PC-3 (cell line): ENCODE results near the gene VIPAS39. TPM values are rescaled to one million over a fixed set of nuclear protein-coding genes. Genes with fewer than 3 reads are reported as not detected.

ENCODE experiments used
- ATAC-seq: fragments of 200-7000 bp; cut with Tn5 transposase; 2 replicates; pipeline ENCODE4 v1.9.1; 2020; ENCODE audit warnings: mild to moderate bottlenecking, moderate library complexity
- BruUV-seq: library from RNA; stranded (reverse); fragments of 400-500 nt; replicated peaks from 2 replicates; lab custom pipeline; 2021; lab: Mats Ljungman, UMichigan
- CTCF ChIA-PET: fragments of 300-600 bp; sonication (Branson Sonifier 250); formaldehyde crosslinking; loops from one replicate; lab custom pipeline; 2022; ENCODE audit warnings: antibody characterized with exemption; lab: Charles Lee
- POLR2A ChIA-PET: fragments of 300-600 bp; sonication (Branson Sonifier 250); formaldehyde crosslinking; loops from one replicate; lab custom pipeline; 2022; ENCODE audit warnings: antibody characterized with exemption; ENCODE audit not compliant: unreplicated experiment; lab: Charles Lee
- DNase-seq: peaks from one replicate; pipeline ENCODE4 v3.0.0-alpha.2; 2015
- H2AFZ ChIP-seq: fragments of 300-600 bp; sonication (generic); 2 replicates; pipeline ENCODE4 v1.6.0; 2016; ENCODE audit warnings: antibody characterized with exemption, low read length
- H3F3A ChIP-seq: fragments of 300-600 bp; sonication (generic); one replicate; pipeline ENCODE4 v1.6.0; 2017; ENCODE audit warnings: antibody characterized with exemption, low read length, control low read depth, mild to moderate bottlenecking; ENCODE audit not compliant: unreplicated experiment
- H3K27ac ChIP-seq: fragments of 300-600 bp; sonication (generic); 2 replicates; pipeline ENCODE4 v1.5.1; 2016; ENCODE audit warnings: mild to moderate bottlenecking, low read length
- H3K27me3 ChIP-seq: fragments of 300-600 bp; sonication (generic); 2 replicates; pipeline ENCODE4 v1.6.1; 2016; ENCODE audit warnings: low read length, mixed read lengths
- H3K36me3 ChIP-seq: fragments of 300-600 bp; sonication (generic); 2 replicates; pipeline ENCODE4 v1.6.1; 2016; ENCODE audit warnings: low read depth, mixed run types, low read length, mixed read lengths
- H3K4me1 ChIP-seq: fragments of 300-600 bp; sonication (generic); 2 replicates; pipeline ENCODE4 v1.5.1; 2016; ENCODE audit warnings: low read length; ENCODE audit not compliant: insufficient read depth
- H3K4me2 ChIP-seq: fragments of 300-600 bp; sonication (generic); 2 replicates; pipeline ENCODE4 v1.6.0; 2016; ENCODE audit warnings: low read length
- H3K4me3 ChIP-seq: fragments of 300-600 bp; sonication (generic); 2 replicates; pipeline ENCODE4 v1.5.1; 2016; ENCODE audit warnings: mild to moderate bottlenecking, low read length, mixed read lengths
- H3K79me2 ChIP-seq: fragments of 300-600 bp; sonication (generic); 2 replicates; pipeline ENCODE4 v1.6.1; 2017; ENCODE audit warnings: low read length, mixed read lengths
- H3K9ac ChIP-seq: fragments of 300-600 bp; sonication (generic); 2 replicates; pipeline ENCODE4 v1.6.0; 2016; ENCODE audit warnings: mild to moderate bottlenecking, low read length
- H3K9me2 ChIP-seq: fragments of 300-600 bp; sonication (generic); replicated peaks from 2 replicates; pipeline ENCODE4 v1.6.1; 2016; ENCODE audit warnings: mixed run types, low read length, mixed read lengths
- H3K9me3 ChIP-seq: fragments of 300-600 bp; sonication (generic); 2 replicates; pipeline ENCODE4 v1.6.1; 2016; ENCODE audit warnings: low read length, mixed read lengths
- H4K20me1 ChIP-seq: fragments of 300-600 bp; sonication (generic); 2 replicates; pipeline ENCODE4 v1.6.1; 2016; ENCODE audit warnings: low read length, mixed read lengths
- CTCF ChIP-seq: fragments of 300-600 bp; sonication (generic); conservative IDR thresholded peaks from 2 replicates; pipeline ENCODE4 v1.5.1; 2017; ENCODE audit warnings: antibody characterized with exemption, low read depth, mild to moderate bottlenecking, low read length
- EZH2 ChIP-seq: fragments of 300-600 bp; sonication (generic); IDR thresholded peaks from one replicate; pipeline ENCODE4 v1.6.1; 2017; ENCODE audit warnings: antibody characterized with exemption, mild to moderate bottlenecking, low read length; ENCODE audit not compliant: unreplicated experiment
- EZH2phosphoT487 ChIP-seq: fragments of 300-600 bp; sonication (generic); IDR thresholded peaks from 2 replicates; pipeline ENCODE4 v1.6.1; 2018; ENCODE audit warnings: mild to moderate bottlenecking, antibody characterized with exemption, low read length, borderline replicate concordance
- intact Hi-C: fragments of 100-400 bp; cut with micrococcal nuclease; formaldehyde crosslinking; loops from 2 replicates; pipeline ENCODE4 v1.9.0; 2023
- total RNA-seq: library from RNA; depleted of rRNA; stranded (reverse); fragments of >200 nt; gene quantifications from 2 replicates; pipeline ENCODE4 v1.2.3, GENCODE V29; 2014

Gene VIPAS39
- total RNA-seq, 1 experiment from 2014 or later, result 20.2 TPM

DNA sequence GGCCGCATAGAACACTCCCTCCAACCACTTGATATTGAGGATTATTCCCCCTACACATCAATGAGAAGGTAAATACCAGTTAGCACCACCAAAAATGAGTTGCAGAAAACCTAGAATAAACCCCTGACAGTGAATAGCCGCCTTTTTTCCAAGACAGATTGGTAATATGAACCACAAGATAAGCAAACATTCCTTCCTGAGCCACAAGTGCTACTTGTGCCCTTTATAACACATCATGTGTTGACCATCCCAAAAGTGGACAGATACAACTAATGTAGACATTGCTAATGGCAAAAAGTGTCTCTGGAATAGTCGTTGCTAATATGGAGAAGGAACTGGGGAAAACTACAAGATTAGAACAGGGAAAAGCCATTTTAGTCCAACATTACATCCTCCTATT lies 51.3 kb downstream of the VIPAS39 start:
- H3K27me3 ChIP-seq, result no peaks in the 10 kb centered on the region
- ChIA-PET CTCF (interaction anchor here (0.6 kb wide), 1 partner anchor 87 kb away, joined by 4 read pairs; no protein-coding TSS in a partner anchor), POLR2A (no interaction called here)
- H3K79me2 ChIP-seq, result no peaks in the 10 kb centered on the region
- H3K27ac ChIP-seq, result no peak overlapping the region
- no peaks in the 10 kb centered on the region for H3K36me3 ChIP-seq
- DNase-seq, result peak; percentile 33
- no peak for TF ChIP-seq CTCF
- no peak for TF ChIP-seq EZH2
- TF ChIP-seq EZH2phosphoT487, result no peak
- H3K4me2 ChIP-seq, result no peak overlapping the region
- no peaks in the 10 kb centered on the region for H3F3A ChIP-seq
- peaks cover 7% of the 10 kb centered on the region for H3K4me1 ChIP-seq
- H3K9me3 ChIP-seq, result no peaks in the 10 kb centered on the region
- peak; percentile 48 for ATAC-seq
- H3K9ac ChIP-seq, result no peak overlapping the region
- no peaks in the 10 kb centered on the region for H4K20me1 ChIP-seq
- no TSS peak for BruUV-seq
- H3K4me3 ChIP-seq, result no peak overlapping the region
- intact Hi-C loops, result no loop called here
- H3K9me2 ChIP-seq, result no peaks in the 10 kb centered on the region
- no peak overlapping the region for H2AFZ ChIP-seq

DNA sequence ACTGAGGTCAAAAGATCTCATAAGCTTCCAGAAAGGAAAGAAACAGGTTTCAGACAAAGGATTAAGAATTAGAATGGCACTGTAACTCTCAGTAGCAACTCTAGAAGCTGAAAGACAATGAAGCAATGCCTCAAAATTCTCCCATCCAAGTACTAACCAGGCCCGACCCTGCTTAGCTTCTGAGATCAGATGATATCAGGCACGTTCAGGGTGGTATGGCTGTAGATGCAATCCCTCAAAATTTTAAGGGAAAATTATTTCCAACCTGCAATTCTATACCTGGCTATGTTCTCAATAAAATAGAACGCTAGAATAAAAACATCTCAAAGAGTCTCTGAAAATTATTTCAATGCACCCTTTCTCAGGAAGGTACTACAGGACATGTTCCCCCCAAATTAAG lies 53.6 kb downstream of the VIPAS39 start:
- Histone ChIP-seq H3K27me3 (no peaks in the 10 kb centered on the region), H3K36me3 (no peaks in the 10 kb centered on the region), H3K4me3 (no peak overlapping the region), H3K9ac (no peak overlapping the region), H3K79me2 (no peaks in the 10 kb centered on the region), H3K4me1 (peaks cover 7% of the 10 kb centered on the region), H3K9me3 (no peaks in the 10 kb centered on the region), H3F3A (no peaks in the 10 kb centered on the region), H3K4me2 (no peak overlapping the region), H3K27ac (no peak overlapping the region), H4K20me1 (no peaks in the 10 kb centered on the region), H2AFZ (no peak overlapping the region), H3K9me2 (no peaks in the 10 kb centered on the region)
- TF ChIP-seq CTCF, result no peak
- no peak for TF ChIP-seq EZH2phosphoT487
- no peak for TF ChIP-seq EZH2
- DNase-seq (no peak), ATAC-seq (no peak)
- no TSS peak for BruUV-seq
- POLR2A ChIA-PET, result no interaction called here
- CTCF ChIA-PET, result no interaction called here
- intact Hi-C loops, result no loop called here

DNA sequence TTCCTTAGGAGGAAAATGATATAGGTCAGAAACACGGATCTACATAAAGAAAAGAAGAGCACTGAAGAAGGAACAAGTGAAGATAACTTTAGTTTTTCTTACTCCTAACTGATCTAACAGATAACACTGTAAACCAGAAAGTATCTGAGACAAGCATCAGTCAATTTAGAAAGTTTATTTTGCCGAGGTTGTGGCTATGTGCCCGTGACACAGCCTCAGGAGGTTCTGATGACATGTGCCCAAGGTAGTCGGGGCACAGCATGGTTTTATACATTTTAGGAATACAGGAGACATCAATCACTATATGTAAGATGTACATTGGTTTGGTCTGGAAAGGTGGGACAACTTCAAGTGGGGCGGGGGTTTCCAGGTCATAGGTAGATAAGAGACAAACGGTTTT lies 57.2 kb downstream of the VIPAS39 start:
- ATAC-seq, result no peak
- no peaks in the 10 kb centered on the region for H3K27me3 ChIP-seq
- DNase-seq, result no peak
- no peak overlapping the region for H2AFZ ChIP-seq
- intact Hi-C loops, result no loop called here
- H3K9me3 ChIP-seq, result no peaks in the 10 kb centered on the region
- POLR2A ChIA-PET, result no interaction called here
- no peak overlapping the region for H3K9ac ChIP-seq
- no peaks in the 10 kb centered on the region for H3K4me1 ChIP-seq
- H3K79me2 ChIP-seq, result no peaks in the 10 kb centered on the region
- H3F3A ChIP-seq, result no peaks in the 10 kb centered on the region
- BruUV-seq, result no TSS peak
- H3K27ac ChIP-seq, result no peak overlapping the region
- no peaks in the 10 kb centered on the region for H3K36me3 ChIP-seq
- no peak overlapping the region for H3K4me2 ChIP-seq
- H3K4me3 ChIP-seq, result no peak overlapping the region
- TF ChIP-seq EZH2phosphoT487 (no peak), CTCF (no peak), EZH2 (no peak)
- H4K20me1 ChIP-seq, result no peaks in the 10 kb centered on the region
- CTCF ChIA-PET, result no interaction called here
- H3K9me2 ChIP-seq, result no peaks in the 10 kb centered on the region
